Lower leg skin (tissue), 3 donors: ENCODE data around the gene C1orf35.

ENCODE experiments used
- CTCF ChIP-seq, 3 donors: fragments of 450-650 bp; IDR thresholded peaks; one replicate each; pipeline ENCODE4 v1.5.1; 2016; ENCODE audit warnings: antibody characterized with exemption in 3 of 3, mild to moderate bottlenecking in 3 of 3, moderate library complexity in 2 of 3
- POLR2A ChIP-seq, 2 donors: fragments of 450-650 bp; IDR thresholded peaks; one replicate each; pipeline ENCODE4 v1.6.1; 2016 to 2017; ENCODE audit warnings: antibody characterized with exemption in 2 of 2, mild to moderate bottlenecking in 1 of 2, moderate library complexity in 1 of 2

GRCh38 chr1:228117335-228117734 lies 14.2 kb upstream of the C1orf35 start:
- no peak for TF ChIP-seq CTCF (IDR thresholded peaks at IDR 0.05)
- no peak for TF ChIP-seq POLR2A (IDR thresholded peaks at IDR 0.05)
